Activated naive CD8-positive, alpha-beta T cell treated with anti-CD3 and anti-CD28 coated beads for 36 hours (primary cell): ENCODE data around the gene NAV2. TPM values are rescaled to one million over a fixed set of nuclear protein-coding genes. Genes with fewer than 3 reads are reported as not detected.

Experiments
- DNase-seq: peaks from one replicate; pipeline ENCODE4 v3.0.0; 2021
- H3K27ac Mint-ChIP-seq: one replicate; pipeline ENCODE4 v1.8.0; 2022; ENCODE audit warnings: mild to moderate bottlenecking, moderate library complexity, mixed read lengths
- H3K27me3 Mint-ChIP-seq: one replicate; pipeline ENCODE4 v1.8.0; 2022; ENCODE audit warnings: mild to moderate bottlenecking, mixed read lengths
- H3K36me3 Mint-ChIP-seq: one replicate; pipeline ENCODE4 v1.8.0; 2021; ENCODE audit warnings: mild to moderate bottlenecking, mixed read lengths
- H3K4me1 Mint-ChIP-seq: one replicate; pipeline ENCODE4 v1.8.0; 2021; ENCODE audit warnings: mixed read lengths
- H3K4me3 Mint-ChIP-seq: one replicate; pipeline ENCODE4 v1.8.0; 2022; ENCODE audit warnings: mild to moderate bottlenecking, moderate library complexity, mixed read lengths
- H3K9me3 Mint-ChIP-seq: one replicate; pipeline ENCODE4 v1.8.0; 2022; ENCODE audit warnings: mixed read lengths
- total RNA-seq, 2 experiments: library from RNA; stranded (reverse); gene quantifications; one replicate each; pipeline ENCODE4 v1.2.3, GENCODE V29; 2021

The NAV2 gene
- total RNA-seq, 2 experiments from 2014 or later: 0.14 to 0.20 TPM

DNA sequence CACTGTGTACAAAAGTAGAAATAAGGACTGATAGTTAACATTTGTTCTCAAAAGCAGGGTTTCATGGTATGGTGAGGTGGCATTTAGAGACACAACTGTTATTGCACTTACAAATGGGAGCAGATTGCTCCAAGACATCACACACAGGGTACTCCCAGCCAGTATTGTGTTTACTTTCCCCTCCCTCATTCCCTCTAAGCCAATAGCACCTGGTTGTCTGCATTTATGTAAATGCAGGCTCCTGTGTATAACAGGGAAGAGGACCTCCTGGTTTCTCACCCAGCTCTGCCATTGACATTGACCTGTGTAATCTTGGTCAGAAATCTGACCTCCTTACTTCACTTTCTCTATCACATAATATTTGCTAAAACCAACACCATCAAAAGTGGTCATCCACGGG lies 154.4 kb downstream of the NAV2 start:
- Mint-ChIP-seq H3K4me3 (no peak overlapping the region), H3K27ac (no peak overlapping the region), H3K27me3 (peaks cover 18% of the 10 kb centered on the region), H3K4me1 (no peaks in the 10 kb centered on the region), H3K36me3 (no peaks in the 10 kb centered on the region), H3K9me3 (no peaks in the 10 kb centered on the region)
- no peak for DNase-seq

DNA sequence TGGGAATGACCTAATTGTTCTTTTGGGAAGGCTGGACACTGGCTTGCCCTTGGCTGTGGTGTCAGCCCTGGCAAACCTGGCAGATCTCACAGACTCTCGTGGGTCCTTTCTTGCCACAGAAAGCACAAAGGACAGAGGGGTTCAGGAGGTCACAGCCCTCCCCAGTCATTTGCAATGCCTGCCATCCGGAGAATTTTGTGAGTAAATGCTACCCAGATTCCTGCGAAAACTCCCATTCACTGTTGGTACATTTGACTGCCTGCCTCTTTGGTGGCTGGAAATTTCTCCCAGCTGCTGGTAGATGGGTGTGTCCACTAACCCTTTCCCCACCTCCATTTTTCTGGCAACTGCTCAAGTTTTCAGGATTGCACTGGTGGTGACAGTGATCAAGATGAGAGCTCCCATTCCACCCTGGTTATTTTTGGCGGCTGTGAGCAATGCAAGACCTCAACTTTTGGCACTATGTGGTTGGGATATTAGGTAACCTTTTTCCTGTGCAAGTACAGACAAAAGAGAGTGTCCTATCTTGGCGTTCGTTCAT lies 155.7 kb downstream of the NAV2 start:
- DNase-seq: no peak
- H3K4me1 Mint-ChIP-seq: no peaks in the 10 kb centered on the region
- H3K9me3 Mint-ChIP-seq: no peaks in the 10 kb centered on the region
- H3K4me3 Mint-ChIP-seq: no peak overlapping the region
- H3K27me3 Mint-ChIP-seq: peaks cover 18% of the 10 kb centered on the region
- H3K36me3 Mint-ChIP-seq: no peaks in the 10 kb centered on the region
- no peak overlapping the region for H3K27ac Mint-ChIP-seq

DNA sequence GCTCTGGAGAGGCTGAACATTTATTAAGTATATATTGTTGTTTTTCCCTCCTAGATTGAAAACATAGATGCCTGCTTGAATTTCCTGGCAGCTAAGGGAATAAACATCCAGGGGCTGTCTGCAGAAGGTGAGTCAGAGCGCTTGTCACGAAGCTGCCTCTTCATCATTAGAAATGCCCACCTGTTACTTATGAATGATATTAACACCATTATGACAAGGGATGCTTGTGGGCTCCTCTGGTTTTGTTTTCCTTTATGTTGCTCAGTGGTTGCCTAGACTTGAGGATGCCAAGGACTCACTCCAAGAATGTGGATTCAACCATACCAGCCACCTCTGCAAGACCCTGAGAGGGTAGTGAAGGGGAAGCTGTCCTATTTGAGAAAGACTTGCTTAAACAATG lies 156.2 kb downstream of the NAV2 start:
- Mint-ChIP-seq H3K4me3 (no peak overlapping the region), H3K27ac (no peak overlapping the region), H3K27me3 (peaks cover 18% of the 10 kb centered on the region)

DNA sequence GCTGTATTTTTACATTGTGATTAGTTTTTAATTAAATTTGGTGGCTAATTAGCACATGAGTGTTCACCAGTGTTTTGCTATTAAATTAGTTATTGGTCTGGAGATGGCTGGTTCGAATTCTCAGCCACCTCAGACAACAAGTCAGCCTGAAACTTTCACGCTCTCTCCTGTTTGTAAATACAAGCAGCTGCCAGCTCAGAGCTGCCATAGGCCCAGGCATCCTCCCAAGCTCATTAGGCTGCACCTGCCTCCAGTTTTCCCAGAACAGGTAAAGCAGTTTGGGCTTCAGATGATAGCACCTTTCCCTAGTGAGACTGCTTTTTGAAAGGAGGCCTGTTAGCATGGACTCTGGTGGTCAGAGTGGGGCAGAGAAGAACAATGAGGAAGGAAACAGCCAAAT lies 156.8 kb downstream of the NAV2 start:
- no peak overlapping the region for H3K4me3 Mint-ChIP-seq
- H3K36me3 Mint-ChIP-seq: no peaks in the 10 kb centered on the region
- peaks cover 15% of the 10 kb centered on the region for H3K27me3 Mint-ChIP-seq
- no peaks in the 10 kb centered on the region for H3K4me1 Mint-ChIP-seq
- DNase-seq: no peak
- no peaks in the 10 kb centered on the region for H3K9me3 Mint-ChIP-seq
- no peak overlapping the region for H3K27ac Mint-ChIP-seq

More for the DNA sequence above, 156.2 kb downstream of the NAV2 start:
- no peaks in the 10 kb centered on the region for H3K9me3 Mint-ChIP-seq
- no peaks in the 10 kb centered on the region for H3K36me3 Mint-ChIP-seq
- no peaks in the 10 kb centered on the region for H3K4me1 Mint-ChIP-seq
- DNase-seq: no peak

DNA sequence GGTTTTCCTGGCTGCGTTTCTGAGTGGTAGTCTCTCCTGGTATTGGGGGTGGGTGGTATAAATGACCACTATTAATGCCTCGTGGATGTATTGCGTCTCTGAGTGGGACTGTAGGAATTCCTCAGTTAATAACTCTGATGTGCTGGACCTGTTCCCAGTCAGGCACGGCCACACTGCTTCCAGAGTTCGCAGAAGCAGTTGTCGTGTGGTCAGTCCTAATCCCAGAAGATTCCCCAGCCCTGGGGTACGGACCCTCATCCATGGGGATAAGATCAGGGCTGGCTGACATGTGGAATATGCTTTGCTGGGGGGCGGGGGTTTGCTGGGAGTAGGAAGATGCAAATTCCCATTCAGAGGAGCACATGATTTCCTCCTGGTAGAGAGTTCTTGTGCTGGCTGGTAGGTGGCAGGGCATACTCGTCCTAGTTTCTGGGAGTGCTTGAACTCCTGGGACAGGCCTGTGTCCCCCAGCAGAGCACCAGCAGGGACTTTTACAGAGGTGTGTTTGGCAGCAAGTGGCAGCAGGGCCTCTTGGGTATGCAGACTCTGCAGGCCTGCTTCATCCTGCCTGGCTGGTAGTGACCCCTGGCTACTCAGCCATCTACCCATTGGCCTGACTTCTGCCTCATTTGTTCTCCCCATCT lies 157.4 kb downstream of the NAV2 start:
- no peak for DNase-seq
- Mint-ChIP-seq H3K4me3 (no peak overlapping the region), H3K4me1 (no peaks in the 10 kb centered on the region), H3K27ac (no peak overlapping the region), H3K27me3 (peaks cover 11% of the 10 kb centered on the region), H3K9me3 (no peaks in the 10 kb centered on the region), H3K36me3 (no peaks in the 10 kb centered on the region)

DNA sequence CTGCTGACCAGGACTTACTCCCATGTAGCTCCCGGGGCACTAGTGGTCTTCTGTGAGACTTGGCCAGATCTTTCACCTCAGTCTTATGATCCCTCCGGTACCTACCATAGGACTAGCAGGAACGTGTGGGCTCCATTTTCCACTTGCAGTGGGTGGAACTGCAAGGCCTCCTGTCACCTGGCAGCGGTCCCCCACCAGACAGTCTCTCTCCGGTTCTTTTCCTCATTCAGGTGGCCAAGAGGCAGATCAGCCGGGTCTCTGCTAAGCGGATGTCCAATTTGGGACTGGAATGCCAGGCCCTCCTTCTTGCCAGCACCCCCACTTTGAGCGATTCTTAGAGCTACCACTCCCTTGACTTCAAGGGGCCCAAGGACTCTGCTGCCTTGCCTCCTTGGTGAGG lies 158.9 kb downstream of the NAV2 start:
- no peak for DNase-seq
- no peak overlapping the region for H3K27ac Mint-ChIP-seq
- no peaks in the 10 kb centered on the region for H3K36me3 Mint-ChIP-seq
- H3K4me3 Mint-ChIP-seq: no peak overlapping the region
- H3K9me3 Mint-ChIP-seq: no peaks in the 10 kb centered on the region
- H3K4me1 Mint-ChIP-seq: no peaks in the 10 kb centered on the region
- H3K27me3 Mint-ChIP-seq: peaks cover 8% of the 10 kb centered on the region

DNA sequence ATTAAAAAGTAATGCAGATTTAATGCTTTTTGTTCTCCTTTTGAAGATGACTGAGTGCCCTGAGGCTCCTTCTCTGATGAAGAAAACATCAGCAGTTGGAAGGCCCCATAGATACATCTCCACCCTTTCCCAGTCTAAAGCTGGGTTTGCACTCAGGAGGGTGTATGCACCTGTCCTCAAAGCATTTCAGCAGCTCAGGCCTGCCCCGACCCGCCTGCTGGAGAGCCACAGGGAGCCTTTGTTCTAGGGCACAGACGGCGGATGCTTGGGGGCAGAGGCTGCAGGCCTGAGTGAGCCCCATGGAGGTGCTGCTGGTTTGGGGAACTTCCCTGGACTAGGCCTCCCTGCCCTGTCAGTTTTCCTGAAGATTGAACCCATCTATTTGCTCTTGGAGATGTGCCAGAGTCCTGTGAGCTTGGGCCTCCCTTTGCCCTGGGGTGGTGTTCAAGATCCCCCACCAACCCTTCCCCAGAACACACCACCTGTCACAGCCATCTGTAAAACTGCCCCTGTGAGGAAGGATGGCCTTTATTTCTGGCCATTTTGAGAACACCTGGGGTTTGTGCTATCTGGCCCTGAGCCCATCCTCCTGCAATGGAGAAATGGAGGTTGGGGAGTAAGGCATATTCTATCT lies 160.0 kb downstream of the NAV2 start:
- H3K4me3 Mint-ChIP-seq: no peak overlapping the region
- DNase-seq: no peak
- H3K27ac Mint-ChIP-seq: no peak overlapping the region
- no peaks in the 10 kb centered on the region for H3K36me3 Mint-ChIP-seq
- no peaks in the 10 kb centered on the region for H3K9me3 Mint-ChIP-seq
- H3K4me1 Mint-ChIP-seq: no peaks in the 10 kb centered on the region
- H3K27me3 Mint-ChIP-seq: peaks cover 8% of the 10 kb centered on the region

DNA sequence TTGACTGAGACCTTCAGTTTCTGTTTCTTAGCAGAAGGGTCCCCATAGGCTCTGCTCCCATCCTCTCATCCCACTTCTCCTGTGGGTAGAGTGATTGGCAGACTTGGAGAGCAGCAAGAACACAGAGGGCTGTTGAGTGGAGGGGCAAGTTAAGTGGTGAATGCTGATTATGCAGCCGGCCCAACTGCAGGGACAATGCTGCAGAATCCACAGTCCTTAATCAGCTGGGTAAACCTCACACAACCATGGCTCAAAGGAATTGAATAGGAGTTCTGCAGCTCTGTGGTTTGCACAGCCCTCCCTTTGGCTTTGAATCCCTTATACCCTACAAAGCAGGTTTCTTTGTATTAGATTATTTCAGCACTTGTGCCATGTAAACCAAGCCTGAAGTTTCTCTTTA lies 161.1 kb downstream of the NAV2 start:
- peaks cover 8% of the 10 kb centered on the region for H3K27me3 Mint-ChIP-seq
- H3K4me3 Mint-ChIP-seq: no peak overlapping the region
- H3K9me3 Mint-ChIP-seq: no peaks in the 10 kb centered on the region
- H3K4me1 Mint-ChIP-seq: no peaks in the 10 kb centered on the region
- no peak overlapping the region for H3K27ac Mint-ChIP-seq
- no peak for DNase-seq
- no peaks in the 10 kb centered on the region for H3K36me3 Mint-ChIP-seq

DNA sequence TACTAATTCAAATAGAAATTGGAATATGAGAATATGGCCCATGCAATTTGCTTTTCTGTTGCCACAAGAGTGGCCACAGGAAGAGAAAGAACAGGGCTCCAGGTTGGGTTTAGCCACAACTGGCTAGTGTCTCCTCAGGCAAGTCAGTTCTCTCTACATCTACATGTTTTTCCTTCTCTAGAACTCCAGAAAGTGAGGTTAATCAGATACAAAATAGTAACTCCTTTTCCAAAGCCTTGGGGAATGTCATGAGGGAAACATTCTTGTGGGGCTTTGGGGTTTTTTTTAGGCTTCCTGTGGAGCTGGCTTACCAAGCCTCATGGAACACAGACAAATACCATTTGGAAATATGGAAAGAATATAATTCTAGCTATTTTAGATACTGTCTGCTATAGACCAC lies 161.6 kb downstream of the NAV2 start:
- Mint-ChIP-seq H3K36me3 (no peaks in the 10 kb centered on the region), H3K27me3 (peaks cover 8% of the 10 kb centered on the region), H3K4me3 (no peak overlapping the region), H3K4me1 (no peaks in the 10 kb centered on the region), H3K27ac (no peak overlapping the region), H3K9me3 (no peaks in the 10 kb centered on the region)
- DNase-seq: no peak

DNA sequence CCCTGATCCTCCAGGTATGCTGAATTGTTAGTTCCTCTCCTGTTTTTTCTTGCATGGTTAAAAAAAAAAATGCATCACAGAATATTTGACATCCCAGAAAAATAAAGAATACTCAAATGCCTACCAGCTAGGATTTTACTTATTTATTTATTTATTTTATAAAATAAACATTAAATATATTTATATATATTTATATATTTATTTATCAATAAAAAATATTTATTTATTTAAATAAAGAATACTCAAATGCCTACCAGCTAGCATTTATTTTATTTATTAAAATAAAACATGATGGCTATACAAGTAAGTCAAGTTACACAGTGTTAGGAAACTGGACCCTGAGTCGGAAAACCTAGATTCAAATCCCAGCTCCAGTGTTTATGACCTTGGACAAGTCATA lies 164.1 kb downstream of the NAV2 start:
- no peaks in the 10 kb centered on the region for H3K36me3 Mint-ChIP-seq
- no peaks in the 10 kb centered on the region for H3K4me1 Mint-ChIP-seq
- no peak overlapping the region for H3K4me3 Mint-ChIP-seq
- H3K27ac Mint-ChIP-seq: no peak overlapping the region
- no peak for DNase-seq
- no peaks in the 10 kb centered on the region for H3K9me3 Mint-ChIP-seq
- peaks cover 2% of the 10 kb centered on the region for H3K27me3 Mint-ChIP-seq

DNA sequence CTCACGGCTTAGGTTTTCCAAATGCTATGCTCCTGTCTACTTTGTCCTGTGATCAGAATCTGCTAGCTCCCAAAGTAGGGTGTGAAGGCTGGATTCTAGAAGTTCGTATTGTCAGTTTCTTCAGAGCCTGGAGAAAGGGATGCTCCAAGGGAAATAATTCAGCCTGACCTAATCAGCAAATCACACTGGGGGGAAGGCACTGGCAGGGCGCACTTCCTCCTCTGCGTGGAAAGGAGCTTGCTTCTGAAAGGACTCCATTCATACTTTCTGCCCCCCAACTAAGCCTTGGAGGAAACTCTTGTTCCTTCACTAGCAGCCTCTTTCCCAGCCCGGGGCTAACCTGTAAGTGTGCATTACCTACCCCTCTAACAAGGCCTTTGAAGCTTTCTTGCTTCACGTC lies 165.9 kb downstream of the NAV2 start:
- Mint-ChIP-seq H3K27ac (no peak overlapping the region), H3K9me3 (no peaks in the 10 kb centered on the region), H3K4me3 (no peak overlapping the region), H3K27me3 (no peaks in the 10 kb centered on the region), H3K4me1 (no peaks in the 10 kb centered on the region), H3K36me3 (no peaks in the 10 kb centered on the region)
- DNase-seq: no peak

DNA sequence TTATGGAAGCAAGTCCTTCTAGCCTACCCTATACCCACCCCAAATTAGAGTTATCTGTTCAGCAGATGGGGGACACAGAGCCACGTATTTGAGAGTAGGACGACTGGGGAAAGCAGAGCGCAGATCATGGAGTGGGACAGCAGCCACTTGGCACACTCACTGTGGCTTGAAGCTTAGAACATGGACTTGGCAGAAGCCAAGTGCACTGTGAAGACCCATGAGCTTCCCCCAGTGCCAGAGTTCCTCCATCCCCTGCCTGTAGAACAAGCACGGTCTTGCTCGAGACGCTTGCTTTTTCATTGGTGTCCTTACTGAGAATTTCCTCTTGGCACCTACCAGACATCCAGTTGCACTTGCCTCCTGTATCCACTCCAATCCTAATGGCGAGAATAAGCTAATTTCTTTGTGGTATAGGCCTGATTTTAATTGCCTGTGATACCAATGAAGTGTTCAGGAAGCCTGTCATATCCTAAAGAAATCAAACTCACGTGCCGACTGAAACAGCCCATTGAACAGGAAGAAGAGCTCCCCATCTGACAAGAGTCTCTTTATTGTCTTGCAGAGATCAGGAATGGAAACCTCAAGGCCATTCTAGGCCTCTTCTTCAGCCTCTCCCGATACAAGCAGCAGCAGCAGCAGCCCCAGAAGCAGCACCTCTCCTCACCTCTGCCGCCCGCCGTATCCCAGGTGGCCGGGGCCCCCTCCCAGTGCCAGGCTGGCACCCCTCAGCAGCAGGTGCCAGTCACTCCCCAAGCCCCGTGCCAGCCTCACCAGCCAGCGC lies 166.9 kb downstream of the NAV2 start:
- Mint-ChIP-seq H3K36me3 (no peaks in the 10 kb centered on the region), H3K4me1 (no peaks in the 10 kb centered on the region), H3K4me3 (no peak overlapping the region), H3K27me3 (no peaks in the 10 kb centered on the region), H3K9me3 (no peaks in the 10 kb centered on the region), H3K27ac (no peak overlapping the region)
- no peak for DNase-seq

DNA sequence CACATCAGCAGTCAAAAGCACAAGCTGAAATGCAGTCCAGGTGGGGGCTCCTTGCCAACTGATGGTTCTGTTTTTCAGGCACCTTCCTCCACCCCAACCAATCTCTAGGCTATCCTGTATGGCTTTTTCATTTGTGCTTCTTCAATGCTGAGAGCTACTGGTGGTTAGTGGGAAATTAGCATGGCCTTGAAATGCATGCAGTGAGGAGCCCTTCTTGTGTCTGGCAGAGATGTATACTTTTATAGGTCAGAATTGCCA lies 167.4 kb downstream of the NAV2 start:
- no peaks in the 10 kb centered on the region for H3K36me3 Mint-ChIP-seq
- H3K4me1 Mint-ChIP-seq: no peaks in the 10 kb centered on the region
- DNase-seq: no peak
- no peak overlapping the region for H3K27ac Mint-ChIP-seq
- H3K9me3 Mint-ChIP-seq: no peaks in the 10 kb centered on the region
- H3K4me3 Mint-ChIP-seq: no peak overlapping the region
- no peaks in the 10 kb centered on the region for H3K27me3 Mint-ChIP-seq

DNA sequence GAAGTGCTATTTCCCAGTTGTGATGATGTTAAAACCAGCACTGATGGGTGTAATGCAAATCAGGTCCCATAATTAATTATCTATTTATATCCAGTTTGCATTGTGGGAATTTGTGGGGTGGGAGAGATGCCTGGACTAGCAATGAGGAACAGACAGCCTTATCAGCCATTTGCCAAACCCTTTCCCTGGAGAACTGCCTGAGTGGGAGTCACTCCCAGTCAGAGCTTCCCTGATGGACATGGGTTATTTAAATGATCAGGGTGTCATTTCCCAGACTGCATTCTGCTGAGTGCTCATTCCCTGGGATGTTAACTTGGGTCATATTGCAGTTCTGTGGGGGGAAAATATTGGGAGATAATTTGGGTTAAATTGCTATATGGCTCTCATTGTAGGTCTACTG lies 168.5 kb downstream of the NAV2 start:
- H3K9me3 Mint-ChIP-seq: no peaks in the 10 kb centered on the region
- no peaks in the 10 kb centered on the region for H3K4me1 Mint-ChIP-seq
- H3K27me3 Mint-ChIP-seq: no peaks in the 10 kb centered on the region
- H3K36me3 Mint-ChIP-seq: no peaks in the 10 kb centered on the region
- no peak overlapping the region for H3K4me3 Mint-ChIP-seq
- DNase-seq: no peak
- no peak overlapping the region for H3K27ac Mint-ChIP-seq

DNA sequence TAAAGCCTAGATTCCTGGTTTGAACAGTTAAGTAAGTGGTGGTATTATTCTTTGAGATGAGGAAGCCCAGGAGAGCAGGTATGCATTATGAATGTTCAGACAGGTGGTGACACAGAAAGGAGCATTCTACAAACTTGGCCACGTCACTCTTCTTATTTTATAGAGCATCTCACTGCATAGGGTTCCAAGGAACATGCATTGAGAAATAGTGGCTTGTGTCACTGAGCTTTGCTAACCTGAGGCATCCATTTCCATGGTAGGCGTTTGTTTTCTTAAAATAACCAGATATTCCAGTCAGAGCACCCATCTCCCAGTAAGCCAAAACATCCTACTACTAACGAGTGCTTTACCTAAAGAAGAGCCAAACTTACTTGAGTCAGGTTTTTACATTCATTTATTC lies 169.7 kb downstream of the NAV2 start:
- no peak for DNase-seq
- no peaks in the 10 kb centered on the region for H3K36me3 Mint-ChIP-seq
- H3K9me3 Mint-ChIP-seq: no peaks in the 10 kb centered on the region
- H3K4me3 Mint-ChIP-seq: no peak overlapping the region
- H3K27me3 Mint-ChIP-seq: no peaks in the 10 kb centered on the region
- H3K4me1 Mint-ChIP-seq: no peaks in the 10 kb centered on the region
- H3K27ac Mint-ChIP-seq: no peak overlapping the region

DNA sequence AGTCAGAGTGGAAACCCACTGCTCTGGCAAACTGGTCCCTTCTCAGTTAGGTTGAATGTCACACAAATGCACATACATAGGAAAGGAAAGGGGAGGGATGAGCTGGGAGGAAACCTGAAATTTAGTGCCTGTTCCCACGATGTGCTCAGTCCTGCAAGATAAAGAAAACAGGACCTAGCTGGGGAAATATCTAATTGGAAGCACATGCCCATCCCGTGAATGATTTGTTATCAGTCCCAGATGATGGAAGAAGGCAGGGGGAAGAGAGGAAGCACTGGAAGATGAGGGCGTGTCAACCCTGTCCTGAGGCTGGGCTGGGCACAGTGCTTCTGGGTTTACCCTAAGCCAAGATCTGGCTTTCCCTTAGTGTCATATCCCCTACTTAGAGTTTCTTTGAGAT lies 173.9 kb downstream of the NAV2 start:
- H3K4me1 Mint-ChIP-seq: no peaks in the 10 kb centered on the region
- H3K36me3 Mint-ChIP-seq: no peaks in the 10 kb centered on the region
- no peak overlapping the region for H3K27ac Mint-ChIP-seq
- H3K27me3 Mint-ChIP-seq: peaks cover 4% of the 10 kb centered on the region
- no peaks in the 10 kb centered on the region for H3K9me3 Mint-ChIP-seq
- DNase-seq: no peak
- H3K4me3 Mint-ChIP-seq: no peak overlapping the region
